Measurements from ENCODE around the gene PDE9A.
"Not testable (repeated sequence)": the region's sequence is repeated elsewhere in the genome, so short reads cannot be mapped to it uniquely, and the experiment has no call there.

PDE9A gene

DNA sequence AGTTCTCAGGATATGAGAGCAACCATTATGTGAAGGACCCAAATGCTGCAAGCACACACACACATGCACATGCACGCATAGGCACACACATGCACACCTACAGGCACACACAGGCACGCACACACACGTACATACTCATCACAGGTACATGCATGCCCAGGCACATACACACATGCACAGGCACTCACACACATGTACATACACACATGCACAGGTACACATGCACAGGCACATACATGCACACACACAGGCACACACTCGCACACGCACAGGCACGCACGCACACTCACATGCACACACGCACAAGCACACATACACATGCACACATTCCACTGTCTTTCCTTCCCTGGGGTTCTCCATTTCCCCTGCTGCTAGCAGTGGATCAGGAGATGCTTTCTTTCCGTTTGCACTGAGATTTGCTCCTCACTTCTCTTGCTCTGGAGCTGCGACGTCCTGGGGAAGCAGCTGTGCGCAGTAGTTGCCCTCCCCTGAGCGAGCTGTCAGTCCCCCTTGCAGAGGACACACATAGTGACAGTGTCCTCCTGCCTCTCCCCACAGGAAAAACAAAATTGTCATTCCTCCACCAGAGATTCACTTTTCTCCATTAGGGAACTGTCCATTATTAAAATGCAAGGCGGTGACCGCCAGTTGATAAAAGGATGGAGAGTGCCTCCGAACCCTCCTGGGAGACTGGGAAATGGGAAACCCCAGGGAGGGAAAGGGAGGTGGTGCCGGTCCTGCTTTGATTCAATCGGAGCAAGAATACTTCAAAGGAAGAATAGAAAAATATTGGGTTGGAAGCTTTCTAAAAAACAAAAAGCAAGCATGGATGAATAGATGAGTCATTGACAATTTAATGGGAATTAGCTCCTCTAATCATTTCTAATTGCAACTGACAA lies 156.4 kb downstream of the PDE9A start:
- H3K9ac ChIP-seq (ENCODE audit: low read length): no peak overlapping the region
- no peaks in the 10 kb centered on the region for H3K36me3 ChIP-seq (ENCODE audit: control insufficient read depth in 1 of 2, insufficient read depth in 2 of 2, low read length in 2 of 2)
- peaks cover 2% of the 10 kb centered on the region for H3K79me2 ChIP-seq (ENCODE audit: control insufficient read depth, insufficient read depth, low read length, poor library complexity)
- peaks cover 6% of the 10 kb centered on the region for H3K9me3 ChIP-seq (ENCODE audit: insufficient read depth, low read depth, low read length)
- no peak overlapping the region for H2AK5ac ChIP-seq (ENCODE audit: low read length)
- H3K27ac ChIP-seq (ENCODE audit: low read depth, low read length): no peak overlapping the region
- H4K91ac ChIP-seq (ENCODE audit: low read depth, low read length): peak overlapping the region; percentile 22
- peaks cover 21% of the 10 kb centered on the region in 2 experiments for H3K4me1 ChIP-seq (ENCODE audit: control insufficient read depth in 1 of 2, insufficient read depth in 2 of 2, low read length in 2 of 2)
- no peak overlapping the region for H4K12ac ChIP-seq (ENCODE audit: low read depth, low read length)
- H2AFZ ChIP-seq (ENCODE audit: insufficient read depth, low read length, poor library complexity): no peak overlapping the region
- DNase-seq: no peak
- H3K23ac ChIP-seq (ENCODE audit: low read length): peak overlapping the region; percentile 87
- H3K4me3 ChIP-seq (ENCODE audit: low read depth, low read length): peak overlapping the region; percentile 38
- no peak overlapping the region for H3K14ac ChIP-seq (ENCODE audit: low read length)
- H2BK120ac ChIP-seq (ENCODE audit: insufficient read depth, low read length, poor library complexity): no peak overlapping the region
- no peak overlapping the region for H3K4ac ChIP-seq (ENCODE audit: low read depth, low read length)
- WGBS (ENCODE audit: extremely low coverage, insufficient coverage, insufficient read length): no CpG with 5 or more reads among the region's 18 CpGs
- no peak overlapping the region for H2BK12ac ChIP-seq (ENCODE audit: low read length)
- H3K4me2 ChIP-seq (ENCODE audit: low read length): no peak overlapping the region
- H3K27me3 ChIP-seq (ENCODE audit: insufficient read depth, low read length): no peaks in the 10 kb centered on the region
- H4K8ac ChIP-seq (ENCODE audit: low read depth, low read length): no peak overlapping the region
- H3K18ac ChIP-seq (ENCODE audit: low read length): no peak overlapping the region
- peaks cover 28% of the 10 kb centered on the region for H3K79me1 ChIP-seq (ENCODE audit: low read length)
- H2BK5ac ChIP-seq (ENCODE audit: low read depth, low read length, poor library complexity): no peak overlapping the region

DNA sequence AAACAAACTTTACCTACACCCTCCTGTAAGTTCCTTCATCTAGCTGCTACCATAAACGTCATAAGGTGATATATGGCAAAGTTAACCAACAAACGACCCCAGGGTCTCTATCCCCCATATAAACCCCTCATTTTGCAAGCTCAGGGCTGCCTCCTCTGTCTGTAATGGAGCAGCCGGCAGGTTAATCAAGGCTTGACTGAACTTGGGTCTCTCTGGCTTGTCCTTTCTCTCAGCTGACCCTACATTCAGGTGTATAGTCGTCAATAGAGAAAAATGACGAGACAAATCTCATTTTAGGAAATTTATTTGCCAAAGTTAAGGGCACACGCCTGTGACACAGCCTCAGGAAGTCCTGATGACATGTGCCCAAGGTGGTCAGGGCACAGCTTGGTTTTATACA lies 158.5 kb downstream of the PDE9A start:
- H3K4me1 ChIP-seq (ENCODE audit: control insufficient read depth in 1 of 2, insufficient read depth in 2 of 2, low read length in 2 of 2): peaks cover 12 to 15% of the 10 kb centered on the region in 2 experiments
- peak overlapping the region; percentile 51 for H4K8ac ChIP-seq (ENCODE audit: low read depth, low read length)
- H3K27ac ChIP-seq (ENCODE audit: low read depth, low read length): peak overlapping the region; percentile 69
- H3K14ac ChIP-seq (ENCODE audit: low read length): peak overlapping the region; percentile 57
- DNase-seq: no peak
- H4K91ac ChIP-seq (ENCODE audit: low read depth, low read length): peak overlapping the region; percentile 93
- H4K12ac ChIP-seq (ENCODE audit: low read depth, low read length): no peak overlapping the region
- peaks cover 2% of the 10 kb centered on the region for H3K79me2 ChIP-seq (ENCODE audit: control insufficient read depth, insufficient read depth, low read length, poor library complexity)
- peak overlapping the region; percentile 92 for H2BK12ac ChIP-seq (ENCODE audit: low read length)
- peaks cover 0 to 3% of the 10 kb centered on the region in 2 experiments for H3K36me3 ChIP-seq (ENCODE audit: control insufficient read depth in 1 of 2, insufficient read depth in 2 of 2, low read length in 2 of 2)
- no peaks in the 10 kb centered on the region for H3K27me3 ChIP-seq (ENCODE audit: insufficient read depth, low read length)
- peak overlapping the region; percentile 91 for H2BK120ac ChIP-seq (ENCODE audit: insufficient read depth, low read length, poor library complexity)
- peaks cover 9% of the 10 kb centered on the region for H3K9me3 ChIP-seq (ENCODE audit: insufficient read depth, low read depth, low read length)
- H3K23ac ChIP-seq (ENCODE audit: low read length): no peak overlapping the region
- H3K79me1 ChIP-seq (ENCODE audit: low read length): peaks cover 21% of the 10 kb centered on the region
- no CpG with 5 or more reads among the region's 6 CpGs for WGBS (ENCODE audit: extremely low coverage, insufficient coverage, insufficient read length)
- no peak overlapping the region for H3K4me3 ChIP-seq (ENCODE audit: low read depth, low read length)
- H2AFZ ChIP-seq (ENCODE audit: insufficient read depth, low read length, poor library complexity): no peak overlapping the region
- no peak overlapping the region for H3K9ac ChIP-seq (ENCODE audit: low read length)
- H3K18ac ChIP-seq (ENCODE audit: low read length): peak overlapping the region; percentile 82
- H3K4me2 ChIP-seq (ENCODE audit: low read length): no peak overlapping the region
- H2BK5ac ChIP-seq (ENCODE audit: low read depth, low read length, poor library complexity): peak overlapping the region; percentile 83
- peak overlapping the region; percentile 60 for H2AK5ac ChIP-seq (ENCODE audit: low read length)
- peak overlapping the region; percentile 27 for H3K4ac ChIP-seq (ENCODE audit: low read depth, low read length)

DNA sequence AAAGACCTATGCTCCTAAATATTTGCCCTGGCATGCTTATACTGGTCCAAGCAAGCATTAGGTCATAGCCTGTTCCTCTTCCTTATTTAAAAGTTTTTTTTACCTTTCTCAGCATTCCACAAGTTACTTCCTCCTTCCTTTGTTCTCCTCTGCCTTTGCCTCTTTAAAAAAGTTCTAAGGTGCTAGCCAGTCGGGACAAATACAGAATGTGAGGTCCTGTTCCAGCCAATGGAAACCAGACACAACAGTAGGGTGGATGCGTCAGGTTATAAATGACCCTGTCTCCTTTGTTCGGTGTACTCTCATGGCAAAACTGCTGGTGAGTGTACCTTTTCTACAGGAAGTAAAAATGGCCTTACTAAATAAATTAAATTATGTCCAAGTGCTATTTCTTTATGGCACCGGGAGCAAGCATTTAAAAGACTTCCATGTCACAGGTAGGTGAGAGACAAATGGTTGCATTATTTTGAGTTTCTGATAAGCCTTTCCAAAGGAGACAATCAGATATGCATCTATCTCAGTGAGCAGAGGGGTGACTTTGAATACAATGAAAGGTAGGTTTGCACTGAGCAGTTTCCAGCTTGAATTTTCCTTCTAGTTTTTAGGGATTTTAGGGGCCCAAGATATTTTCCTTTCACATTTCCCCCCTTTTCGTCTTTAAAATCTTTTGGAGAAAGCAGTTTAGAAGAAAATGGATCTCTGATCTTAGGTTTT lies 159.3 kb downstream of the PDE9A start:
- H3K23ac ChIP-seq (ENCODE audit: low read length); H3K4me2 ChIP-seq (ENCODE audit: low read length); H3K27me3 ChIP-seq (ENCODE audit: insufficient read depth, low read length); H3K4ac ChIP-seq (ENCODE audit: low read depth, low read length); H3K4me3 ChIP-seq (ENCODE audit: low read depth, low read length); H3K9ac ChIP-seq (ENCODE audit: low read length); H3K14ac ChIP-seq (ENCODE audit: low read length); H2BK12ac ChIP-seq (ENCODE audit: low read length); H3K79me2 ChIP-seq (ENCODE audit: control insufficient read depth, insufficient read depth, low read length, poor library complexity); H4K8ac ChIP-seq (ENCODE audit: low read depth, low read length); H4K12ac ChIP-seq (ENCODE audit: low read depth, low read length); H3K18ac ChIP-seq (ENCODE audit: low read length); H3K9me3 ChIP-seq (ENCODE audit: insufficient read depth, low read depth, low read length); H4K91ac ChIP-seq (ENCODE audit: low read depth, low read length); H2BK5ac ChIP-seq (ENCODE audit: low read depth, low read length, poor library complexity); H2AK5ac ChIP-seq (ENCODE audit: low read length); H3K36me3 ChIP-seq (ENCODE audit: control insufficient read depth in 1 of 2, insufficient read depth in 2 of 2, low read length in 2 of 2); H2BK120ac ChIP-seq (ENCODE audit: insufficient read depth, low read length, poor library complexity); DNase-seq; H2AFZ ChIP-seq (ENCODE audit: insufficient read depth, low read length, poor library complexity): not testable (repeated sequence)
- H3K27ac ChIP-seq (ENCODE audit: low read depth, low read length): peak overlapping the region; percentile 62
- peaks cover 10 to 13% of the 10 kb centered on the region in 2 experiments for H3K4me1 ChIP-seq (ENCODE audit: control insufficient read depth in 1 of 2, insufficient read depth in 2 of 2, low read length in 2 of 2)
- no CpG with 5 or more reads among the region's 5 CpGs for WGBS (ENCODE audit: extremely low coverage, insufficient coverage, insufficient read length)
- H3K79me1 ChIP-seq (ENCODE audit: low read length): peaks cover 17% of the 10 kb centered on the region

GRCh38 chr21:42815217-42815616 lies 161.8 kb downstream of the PDE9A start:
- H4K8ac ChIP-seq (ENCODE audit: low read depth, low read length): no peak overlapping the region
- DNase-seq: no peak
- H2AK5ac ChIP-seq (ENCODE audit: low read length): no peak overlapping the region
- H3K18ac ChIP-seq (ENCODE audit: low read length): no peak overlapping the region
- H3K9me3 ChIP-seq (ENCODE audit: insufficient read depth, low read depth, low read length): peaks cover 6% of the 10 kb centered on the region
- H4K12ac ChIP-seq (ENCODE audit: low read depth, low read length): no peak overlapping the region
- no peak overlapping the region for H2BK12ac ChIP-seq (ENCODE audit: low read length)
- no peak overlapping the region for H2BK120ac ChIP-seq (ENCODE audit: insufficient read depth, low read length, poor library complexity)
- H2BK5ac ChIP-seq (ENCODE audit: low read depth, low read length, poor library complexity): no peak overlapping the region
- no peak overlapping the region for H4K91ac ChIP-seq (ENCODE audit: low read depth, low read length)
- no peak overlapping the region for H3K4me2 ChIP-seq (ENCODE audit: low read length)
- H3K4me3 ChIP-seq (ENCODE audit: low read depth, low read length): no peak overlapping the region
- no peaks in the 10 kb centered on the region for H3K79me2 ChIP-seq (ENCODE audit: control insufficient read depth, insufficient read depth, low read length, poor library complexity)
- no CpG with 5 or more reads among the region's 1 CpG for WGBS (ENCODE audit: extremely low coverage, insufficient coverage, insufficient read length)
- H2AFZ ChIP-seq (ENCODE audit: insufficient read depth, low read length, poor library complexity): no peak overlapping the region
- no peaks in the 10 kb centered on the region for H3K27me3 ChIP-seq (ENCODE audit: insufficient read depth, low read length)
- no peak overlapping the region for H3K23ac ChIP-seq (ENCODE audit: low read length)
- no peak overlapping the region for H3K4ac ChIP-seq (ENCODE audit: low read depth, low read length)
- no peak overlapping the region for H3K9ac ChIP-seq (ENCODE audit: low read length)
- H3K79me1 ChIP-seq (ENCODE audit: low read length): peaks cover 9% of the 10 kb centered on the region
- H3K14ac ChIP-seq (ENCODE audit: low read length): no peak overlapping the region
- H3K27ac ChIP-seq (ENCODE audit: low read depth, low read length): no peak overlapping the region
- peaks cover 0 to 5% of the 10 kb centered on the region in 2 experiments for H3K4me1 ChIP-seq (ENCODE audit: control insufficient read depth in 1 of 2, insufficient read depth in 2 of 2, low read length in 2 of 2)
- peaks cover 0 to 3% of the 10 kb centered on the region in 2 experiments for H3K36me3 ChIP-seq (ENCODE audit: control insufficient read depth in 1 of 2, insufficient read depth in 2 of 2, low read length in 2 of 2)

All from trophoblast cell (in vitro differentiated cells and primary cell).